ENCODE measurements around the gene DIDO1.

Gene DIDO1

GRCh38 chr20:62832212-62832922 is 93.9 kb downstream of the DIDO1 start:
- peak; percentile 84 for DNase-seq (ENCODE audit: low spot score)

GRCh38 chr20:62831854-62832211 is 94.5 kb downstream of the DIDO1 start:
- DNase-seq (ENCODE audit: low spot score), result no peak

- no peak for DNase-seq (ENCODE audit: low spot score)
Measured at GRCh38 chr20:62831361-62831788, 94.9 kb downstream of the DIDO1 start.

GRCh38 chr20:62830821-62831220 is 95.5 kb downstream of the DIDO1 start:
- DNase-seq (ENCODE audit: low spot score), result no peak

- no peak for DNase-seq (ENCODE audit: low spot score)
Measured at GRCh38 chr20:62830251-62830650, 96.1 kb downstream of the DIDO1 start.

GRCh38 chr20:62829231-62830230 is 96.8 kb downstream of the DIDO1 start:
- DNase-seq (ENCODE audit: low spot score), result no peak

- DNase-seq (ENCODE audit: low spot score), result no peak
Measured at GRCh38 chr20:62828511-62829230, 97.6 kb downstream of the DIDO1 start.

- no peak for DNase-seq (ENCODE audit: low spot score)
Measured at GRCh38 chr20:62828051-62828450, 98.3 kb downstream of the DIDO1 start.
